NCI-H446 (cell line): ENCODE results near the gene WDR27.
"Not testable (repeated sequence)": the region's sequence is repeated elsewhere in the genome, so short reads cannot be mapped to it uniquely, and the experiment has no call there.

Source experiments
- DNase-seq, 2 experiments: peaks; one replicate each; lab custom pipeline; 2025; lab: John Stamatoyannopoulos, UW

Gene WDR27

DNA sequence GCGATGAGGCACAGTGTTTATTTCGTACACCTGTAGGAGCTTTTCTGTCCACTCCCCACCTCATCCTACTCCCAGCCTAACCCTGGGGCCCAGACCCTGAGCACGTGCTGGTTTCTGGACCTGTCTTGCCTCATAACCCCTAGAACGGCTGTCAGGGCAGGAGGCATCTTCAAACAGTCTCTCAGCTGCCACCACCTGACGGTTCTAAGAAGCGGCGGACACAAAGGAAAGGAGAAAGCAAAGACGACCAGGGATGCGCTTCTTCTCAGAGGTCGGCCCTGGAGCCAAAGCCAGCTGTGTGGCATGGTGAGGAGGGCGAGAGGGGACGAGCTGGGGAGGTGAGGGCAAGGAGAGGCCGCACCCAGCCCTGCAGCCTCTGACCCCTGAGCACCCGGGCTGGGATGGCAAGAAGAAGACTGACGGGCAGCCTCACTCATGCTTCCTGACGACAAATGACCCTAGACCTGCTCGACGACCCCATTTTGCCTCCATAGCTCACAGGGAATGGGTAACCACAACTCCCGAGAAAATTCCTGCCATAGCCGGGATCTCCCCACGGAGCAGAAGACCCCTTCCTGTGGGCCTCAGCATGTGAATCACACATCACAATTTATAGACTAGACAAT lies 62.1 kb downstream of the WDR27 start:
- no peak for DNase-seq

GRCh38 chr6:169638915-169639314 lies 62.9 kb downstream of the WDR27 start:
- DNase-seq = no peak

GRCh38 chr6:169638388-169638787 lies 63.4 kb downstream of the WDR27 start:
- no peak for DNase-seq

DNA sequence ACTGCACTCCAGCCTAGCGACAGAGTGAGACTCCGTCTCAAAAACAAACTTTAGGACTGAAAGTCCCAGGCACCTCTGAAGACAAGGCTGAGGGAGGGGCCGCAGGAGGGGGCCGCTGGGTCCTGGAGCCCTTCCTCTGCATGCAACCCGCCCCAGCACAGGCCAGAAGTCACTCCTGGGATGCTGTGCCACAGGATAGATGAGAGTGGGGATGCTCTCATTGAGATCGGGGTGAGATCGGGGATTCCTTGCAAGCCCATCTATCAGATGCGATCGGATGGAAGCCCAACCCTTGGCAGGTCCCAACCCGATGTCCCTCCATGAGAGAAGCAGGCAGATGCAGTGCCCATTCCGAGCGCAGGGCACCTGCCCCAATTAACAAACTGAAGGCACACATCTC lies 66.5 kb downstream of the WDR27 start:
- no peak for DNase-seq

DNA sequence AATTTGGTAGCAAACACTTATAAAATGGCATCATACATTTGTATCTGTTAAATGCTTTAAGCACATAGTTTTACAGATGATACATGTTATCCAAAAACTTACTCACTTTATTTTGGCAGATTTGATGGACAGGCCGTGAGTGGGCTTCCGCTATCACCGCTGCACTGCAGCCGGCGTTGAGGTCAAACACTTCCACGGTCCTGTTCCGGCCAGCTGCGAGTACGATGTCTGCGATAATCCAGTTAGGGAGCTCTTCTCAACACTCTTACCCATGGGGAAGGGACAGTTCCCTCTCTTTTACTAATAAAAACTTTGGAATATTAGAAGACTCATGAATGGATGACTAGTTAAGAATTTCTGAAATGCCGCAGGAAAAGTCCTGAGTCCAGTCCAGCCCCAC lies 69.0 kb downstream of the WDR27 start:
- DNase-seq = no peak

- no peak for DNase-seq
Measured at GRCh38 chr6:169629256-169629655, 72.6 kb downstream of the WDR27 start.

DNA sequence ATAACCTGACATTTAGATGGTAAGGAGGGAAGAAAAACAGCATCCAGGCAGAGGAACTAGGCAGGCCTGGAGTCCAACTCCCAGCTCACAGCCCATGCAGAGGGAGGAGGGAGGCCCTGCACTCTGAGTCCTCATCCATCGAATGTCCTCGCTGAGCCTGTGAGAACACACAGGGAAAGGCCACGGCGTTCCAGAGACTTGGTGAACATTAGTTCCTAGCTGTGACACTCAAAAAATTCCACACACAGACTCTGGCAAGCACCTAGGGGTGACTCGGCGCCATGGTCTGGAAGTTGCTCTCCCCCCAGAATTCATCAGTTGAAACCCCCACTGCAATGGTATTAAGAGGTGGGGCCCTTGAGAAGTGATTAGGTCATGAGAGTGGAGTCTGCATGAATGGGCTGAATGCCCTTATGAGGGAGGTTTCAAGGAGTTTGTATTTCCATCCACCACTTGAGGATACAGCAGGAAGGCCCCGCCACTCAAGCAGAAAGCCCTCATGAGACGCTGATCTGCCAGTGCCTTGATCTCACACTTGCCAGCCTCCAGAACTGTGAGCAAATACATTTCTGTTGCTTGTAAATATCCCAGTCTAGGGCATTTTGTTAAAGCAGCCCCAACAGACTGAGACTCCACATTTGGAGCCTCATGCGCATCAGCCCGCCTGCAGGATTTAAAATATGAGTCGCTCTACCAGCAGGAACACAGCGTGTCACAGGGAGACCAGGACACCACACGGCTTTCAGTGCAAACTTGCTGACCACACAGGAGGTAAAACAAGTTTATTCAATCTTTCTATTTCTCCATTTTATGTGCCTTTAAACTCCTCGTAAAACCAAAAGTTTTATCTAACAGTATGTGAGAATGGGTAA lies 73.9 kb downstream of the WDR27 start:
- DNase-seq = no peak

DNA sequence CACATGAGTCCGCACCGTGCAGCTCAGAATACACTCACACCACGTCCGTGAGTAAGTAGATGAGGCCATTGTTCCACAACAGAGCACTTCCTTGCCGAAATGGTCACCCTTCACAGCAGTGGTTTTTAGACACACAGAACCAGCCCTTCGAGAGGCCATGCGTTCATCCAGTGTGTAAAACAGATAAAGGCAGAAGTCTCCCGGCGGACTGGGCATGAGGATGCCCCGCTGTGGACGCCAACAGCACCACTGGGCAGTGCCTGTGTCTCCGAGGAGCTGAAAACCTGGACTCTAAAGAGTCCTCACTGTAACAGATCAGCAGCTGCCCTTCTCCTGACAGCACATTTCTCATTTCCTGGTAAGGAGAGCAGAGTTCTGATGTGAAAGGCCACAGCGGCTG lies 75.2 kb downstream of the WDR27 start:
- no peak for DNase-seq

- DNase-seq = no peak
Measured at GRCh38 chr6:169626169-169626568, 75.7 kb downstream of the WDR27 start.

- DNase-seq = no peak
Measured at GRCh38 chr6:169625376-169625775, 76.5 kb downstream of the WDR27 start.

DNA sequence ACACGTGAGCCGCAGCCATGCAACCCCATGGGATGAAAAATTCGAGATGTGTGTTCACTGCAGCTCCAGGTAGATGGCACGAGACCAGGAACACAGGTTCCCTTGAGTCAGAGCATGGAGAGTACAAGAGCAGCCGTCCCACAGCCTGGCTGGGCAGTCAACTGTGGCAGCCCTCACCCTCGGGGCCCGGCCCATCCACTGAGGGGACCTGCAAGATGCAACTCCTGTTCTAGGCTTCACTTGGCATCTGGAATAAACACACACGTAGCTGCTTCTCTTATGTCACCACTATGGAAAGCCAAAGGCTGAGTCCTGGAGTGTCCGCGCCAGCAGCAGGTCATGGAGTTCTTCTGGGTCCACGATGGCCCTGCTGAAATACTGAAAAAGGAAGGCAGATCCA lies 77.0 kb downstream of the WDR27 start:
- DNase-seq = no peak

- DNase-seq = no peak
Measured at GRCh38 chr6:169623975-169624374, 77.9 kb downstream of the WDR27 start.

DNA sequence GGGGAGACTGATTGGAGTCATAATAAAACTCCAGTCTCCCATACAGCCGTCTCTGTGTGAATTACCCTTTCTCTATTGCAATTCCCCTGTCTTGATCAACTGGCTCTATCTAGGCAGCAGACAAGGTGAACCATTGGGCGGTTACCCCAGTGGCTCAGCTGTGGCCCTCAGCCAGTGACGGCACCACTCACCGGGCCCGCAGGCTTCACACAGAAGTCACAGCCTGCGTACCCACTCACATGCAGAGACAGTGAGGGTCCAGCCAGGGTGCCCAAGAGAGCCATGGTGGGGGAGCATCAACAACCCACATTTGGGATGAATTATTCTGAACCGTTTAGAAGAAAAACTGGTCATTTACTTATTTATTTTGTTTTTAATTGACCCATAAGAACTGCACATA lies 78.5 kb downstream of the WDR27 start:
- DNase-seq = no peak

- DNase-seq = no peak
Measured at GRCh38 chr6:169622618-169623017, 79.2 kb downstream of the WDR27 start.

GRCh38 chr6:169621311-169621710 lies 80.5 kb downstream of the WDR27 start:
- DNase-seq = no peak

DNA sequence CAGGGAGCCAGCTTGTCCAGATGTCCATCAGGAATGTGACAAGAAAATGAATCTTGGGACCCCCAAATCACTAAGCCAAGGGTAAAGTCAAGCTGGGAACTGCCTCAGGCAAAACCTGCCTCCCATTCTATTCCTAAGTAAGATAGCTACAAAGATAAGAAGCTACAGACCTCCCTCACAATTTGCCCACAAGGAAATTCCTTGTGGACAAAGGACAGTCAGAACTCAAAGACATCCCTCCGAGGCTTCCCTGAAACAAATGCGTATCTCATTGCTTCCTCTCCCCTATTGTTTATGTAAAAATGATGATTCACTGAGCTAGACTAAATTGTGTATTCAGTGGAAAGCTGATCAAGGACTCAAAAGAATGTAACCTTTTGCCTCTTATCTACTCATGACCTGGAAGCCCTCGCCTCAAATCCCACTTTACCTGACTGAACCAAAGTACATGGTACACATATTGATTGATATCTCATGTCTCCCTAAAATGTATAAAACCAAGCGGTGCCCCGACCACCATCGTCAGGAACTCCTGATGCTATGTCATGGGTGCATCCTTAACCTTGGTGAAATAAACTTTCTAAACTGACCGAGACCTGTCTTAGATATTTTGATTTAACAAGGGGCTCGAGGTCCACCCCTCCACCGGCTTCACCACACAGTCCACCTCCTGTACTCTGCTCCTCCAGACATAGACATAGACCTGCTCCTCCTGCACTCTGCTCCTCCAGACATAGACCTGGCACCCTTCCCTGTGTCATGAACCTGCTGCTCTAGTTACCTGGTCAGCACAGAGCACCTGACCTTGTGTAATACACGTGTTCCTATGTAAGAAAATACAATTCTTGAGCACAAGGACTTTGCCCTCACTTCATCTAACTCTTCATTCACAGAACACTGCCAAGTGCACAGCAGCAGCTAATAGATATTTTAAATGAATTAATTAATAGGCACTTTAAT lies 81.4 kb downstream of the WDR27 start:
- no peak for DNase-seq

GRCh38 chr6:169619650-169620049 lies 82.2 kb downstream of the WDR27 start:
- DNase-seq = no peak

GRCh38 chr6:169618526-169619490 lies 83.0 kb downstream of the WDR27 start:
- no peak for DNase-seq

GRCh38 chr6:169617562-169617961 lies 84.3 kb downstream of the WDR27 start:
- DNase-seq = peak in 1 of 2 experiments; percentile 19

DNA sequence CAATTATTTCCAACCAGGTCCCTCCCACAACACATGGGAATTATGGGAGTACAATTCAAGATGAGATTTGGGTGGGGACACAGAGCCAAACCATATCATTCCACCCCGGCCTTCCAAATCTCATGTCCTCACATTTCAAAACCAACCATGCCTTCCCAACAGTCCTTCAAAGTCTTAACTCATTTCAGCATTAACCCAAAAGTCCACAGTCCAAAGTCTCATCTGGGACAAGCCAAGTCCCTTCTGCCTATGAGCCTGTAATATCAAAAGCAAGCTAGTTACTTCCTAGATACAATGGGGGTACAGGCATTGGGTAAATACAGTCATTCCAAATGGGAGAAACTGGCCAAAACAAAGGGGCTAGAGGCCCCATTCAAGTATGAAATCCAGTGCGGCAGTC lies 93.2 kb downstream of the WDR27 start:
- not testable (repeated sequence) for DNase-seq

GRCh38 chr6:169604076-169604475 lies 97.8 kb downstream of the WDR27 start:
- no peak for DNase-seq
